Measurements from ENCODE around the gene SMAD9. TPM values are rescaled to one million over a fixed set of nuclear protein-coding genes. Genes with fewer than 3 reads are reported as not detected.
A peak's percentile ranks its signal among the peaks of the same experiment; 100 is the strongest.

Gene SMAD9
- total and polyA plus RNA-seq, 9 of the 15 experiments (the other 6 are each of a cell fraction or from before 2014, with no cell fraction given): 0.02 to 0.08 (median 0.03) TPM; not detected in 4

DNA sequence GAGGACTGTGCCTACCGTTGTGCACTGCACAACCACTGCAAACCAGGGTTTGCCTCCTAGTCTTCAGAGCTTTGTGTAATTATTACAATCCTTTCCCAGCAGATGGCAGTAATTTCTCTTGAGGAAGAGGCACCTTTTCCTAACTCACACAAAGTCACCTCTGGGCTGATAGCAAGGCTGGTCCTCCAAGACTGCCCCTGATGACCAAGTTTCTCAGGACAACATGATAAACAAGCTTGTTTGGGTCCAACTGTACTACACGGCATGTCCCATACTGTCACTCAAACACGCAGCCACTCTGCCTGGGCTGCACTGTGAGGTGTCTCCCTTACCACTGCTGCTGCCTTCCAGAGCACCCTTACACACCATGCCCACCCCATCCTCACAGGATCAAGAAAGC, 61.7 kb downstream of the SMAD9 start:
- Histone ChIP-seq H3K79me2 (ENCODE audit: control insufficient read depth, insufficient read depth, low read length) (no peaks in the 10 kb centered on the region), H3K27ac (ENCODE audit: extremely low read depth, low read depth, low read length) (no peak overlapping the region), H3K9me3 (replicated peaks; ENCODE audit: control insufficient read depth, insufficient read depth, low read depth, low read length) (no peaks in the 10 kb centered on the region), H3K36me3 (ENCODE audit: control insufficient read depth, insufficient read depth, low read length) (no peaks in the 10 kb centered on the region), H3K4me1 (replicated peaks in 1 of 2; ENCODE audit: control insufficient read depth in 2 of 2, insufficient read depth in 2 of 2, low read length in 2 of 2) (peaks cover 0 to 6% of the 10 kb centered on the region in 2 experiments; a peak in 1 of 5 replicates), H3K27me3 (ENCODE audit: control insufficient read depth in 2 of 2, insufficient read depth in 2 of 2, low read length in 2 of 2) (peaks cover 3 to 5% of the 10 kb centered on the region in 2 experiments; a peak in 4 of 5 replicates), H4K20me1 (replicated peaks; ENCODE audit: control insufficient read depth, insufficient read depth, low read length) (no peaks in the 10 kb centered on the region), H3K9ac (ENCODE audit: insufficient read depth in 1 of 2, low read depth in 2 of 2, low read length in 2 of 2) (no peak overlapping the region), H3K4me3 (no peak overlapping the region), H3K4me2 (ENCODE audit: insufficient read depth, low read length) (no peak overlapping the region), H2AFZ (ENCODE audit: low read depth, low read length) (no peak overlapping the region), H3K9me1 (ENCODE audit: control insufficient read depth, insufficient read depth, low read length) (no peaks in the 10 kb centered on the region)
- CTCF ChIA-PET (ENCODE audit: low intra/inter-chr PET ratio): interaction anchor here (0.6 to 1.2 kb wide), 4 partner anchors 8 to 211 kb away, joined by 3 to 4 read pairs (median 3); no protein-coding TSS in a partner anchor
- FAIRE-seq (peak; percentile 84), ATAC-seq (peak; percentile 82), DNase-seq (ENCODE audit: extremely low read depth in 1 of 4, low spot score in 3 of 4) (peak; percentile 6 to 42 (median 10))
- 5% methylated on average over 3 of the region's 3 CpGs for WGBS (ENCODE audit: insufficient coverage, low coverage, missing lambda C conversion rate)
- BruUV-seq (replicated peaks): no TSS peak
- POLR2A ChIA-PET: interaction anchor here (0.7 to 1.0 kb wide), 3 partner anchors 29 to 210 kb away, joined by 3 to 4 read pairs (median 4); no protein-coding TSS in a partner anchor
- intact Hi-C loops (cut with micrococcal nuclease) (loop anchor here (2.0 to 5.0 kb wide), 2 partner anchors 124 to 211 kb away; no protein-coding TSS in a partner anchor), in situ Hi-C loops (cut with MboI) (loop anchor here (10.0 kb wide), 1 partner anchor 127 kb away; no protein-coding TSS in a partner anchor)
- no peak for TF ChIP-seq SAFB2 (IDR thresholded peaks at IDR 0.05; ENCODE audit: borderline replicate concordance, low read depth, low read length, severe bottlenecking)
- TF ChIP-seq, protein P1, sequence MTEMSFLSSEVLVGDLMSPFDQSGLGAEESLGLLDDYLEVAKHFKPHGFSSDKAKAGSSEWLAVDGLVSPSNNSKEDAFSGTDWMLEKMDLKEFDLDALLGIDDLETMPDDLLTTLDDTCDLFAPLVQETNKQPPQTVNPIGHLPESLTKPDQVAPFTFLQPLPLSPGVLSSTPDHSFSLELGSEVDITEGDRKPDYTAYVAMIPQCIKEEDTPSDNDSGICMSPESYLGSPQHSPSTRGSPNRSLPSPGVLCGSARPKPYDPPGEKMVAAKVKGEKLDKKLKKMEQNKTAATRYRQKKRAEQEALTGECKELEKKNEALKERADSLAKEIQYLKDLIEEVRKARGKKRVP (CRISPR knock-in tag; IDR thresholded peaks at IDR 0.05): no peak
- TF ChIP-seq CEBPG (CRISPR knock-in tag; IDR thresholded peaks at IDR 0.05): no peak
- TF ChIP-seq CEBPG (tag; conservative IDR thresholded peaks at IDR 0.05 in 1 of 2, IDR thresholded peaks at IDR 0.05 in 1 of 2): no peak
- TF ChIP-seq PML (IDR thresholded peaks at IDR 0.05; ENCODE audit: low read length): no peak
- TF ChIP-seq, protein P2, sequence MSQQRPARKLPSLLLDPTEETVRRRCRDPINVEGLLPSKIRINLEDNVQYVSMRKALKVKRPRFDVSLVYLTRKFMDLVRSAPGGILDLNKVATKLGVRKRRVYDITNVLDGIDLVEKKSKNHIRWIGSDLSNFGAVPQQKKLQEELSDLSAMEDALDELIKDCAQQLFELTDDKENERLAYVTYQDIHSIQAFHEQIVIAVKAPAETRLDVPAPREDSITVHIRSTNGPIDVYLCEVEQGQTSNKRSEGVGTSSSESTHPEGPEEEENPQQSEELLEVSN (IDR thresholded peaks at IDR 0.05; ENCODE audit: borderline replicate concordance in 1 of 2, extremely low read depth in 1 of 2, insufficient read depth in 1 of 2, insufficient read length in 1 of 2, low read depth in 1 of 2, low read length in 1 of 2, poor library complexity in 1 of 2, severe bottlenecking in 1 of 2): no peak
- no peak for TF ChIP-seq SMAD4 (CRISPR knock-in tag; conservative IDR thresholded peaks at IDR 0.05)
- TF ChIP-seq DNMT1 (IDR thresholded peaks at IDR 0.05): no peak
- no peak for TF ChIP-seq SLC30A9 (CRISPR knock-in tag; IDR thresholded peaks at IDR 0.05)
- no peak for TF ChIP-seq ZNF316 (IDR thresholded peaks at IDR 0.05)
- no peak for TF ChIP-seq PTRF (tag; IDR thresholded peaks at IDR 0.05)
- TF ChIP-seq, protein P3, sequence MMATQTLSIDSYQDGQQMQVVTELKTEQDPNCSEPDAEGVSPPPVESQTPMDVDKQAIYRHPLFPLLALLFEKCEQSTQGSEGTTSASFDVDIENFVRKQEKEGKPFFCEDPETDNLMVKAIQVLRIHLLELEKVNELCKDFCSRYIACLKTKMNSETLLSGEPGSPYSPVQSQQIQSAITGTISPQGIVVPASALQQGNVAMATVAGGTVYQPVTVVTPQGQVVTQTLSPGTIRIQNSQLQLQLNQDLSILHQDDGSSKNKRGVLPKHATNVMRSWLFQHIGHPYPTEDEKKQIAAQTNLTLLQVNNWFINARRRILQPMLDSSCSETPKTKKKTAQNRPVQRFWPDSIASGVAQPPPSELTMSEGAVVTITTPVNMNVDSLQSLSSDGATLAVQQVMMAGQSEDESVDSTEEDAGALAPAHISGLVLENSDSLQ (IDR thresholded peaks at IDR 0.05): peak; percentile 48
- TF ChIP-seq ZNF707 (CRISPR knock-in tag; conservative IDR thresholded peaks at IDR 0.05): no peak
- no peak for TF ChIP-seq ZNF224 (CRISPR knock-in tag; IDR thresholded peaks at IDR 0.05)
- peak in 1 of 2 experiments; percentile 61; a peak in 3 of 4 replicates for TF ChIP-seq RAD21 (CRISPR knock-in tag; conservative IDR thresholded peaks at IDR 0.05 in 1 of 2, IDR thresholded peaks at IDR 0.05 in 1 of 2)
- TF ChIP-seq GABPA (tag; conservative IDR thresholded peaks at IDR 0.05; ENCODE audit: low read depth): no peak
- TF ChIP-seq GABPB1 (CRISPR knock-in tag; IDR thresholded peaks at IDR 0.05): no peak

All from K562 (cell line).